HUDEP-2 (cell line): Measurements from ENCODE around the gene EP400.

Experiments used
- DNase-seq, 76 experiments: peaks; one replicate each; lab custom pipeline; 2025; ENCODE audit not compliant: unreplicated experiment in 76 of 76; lab: John Stamatoyannopoulos, UW

The EP400 gene

DNA sequence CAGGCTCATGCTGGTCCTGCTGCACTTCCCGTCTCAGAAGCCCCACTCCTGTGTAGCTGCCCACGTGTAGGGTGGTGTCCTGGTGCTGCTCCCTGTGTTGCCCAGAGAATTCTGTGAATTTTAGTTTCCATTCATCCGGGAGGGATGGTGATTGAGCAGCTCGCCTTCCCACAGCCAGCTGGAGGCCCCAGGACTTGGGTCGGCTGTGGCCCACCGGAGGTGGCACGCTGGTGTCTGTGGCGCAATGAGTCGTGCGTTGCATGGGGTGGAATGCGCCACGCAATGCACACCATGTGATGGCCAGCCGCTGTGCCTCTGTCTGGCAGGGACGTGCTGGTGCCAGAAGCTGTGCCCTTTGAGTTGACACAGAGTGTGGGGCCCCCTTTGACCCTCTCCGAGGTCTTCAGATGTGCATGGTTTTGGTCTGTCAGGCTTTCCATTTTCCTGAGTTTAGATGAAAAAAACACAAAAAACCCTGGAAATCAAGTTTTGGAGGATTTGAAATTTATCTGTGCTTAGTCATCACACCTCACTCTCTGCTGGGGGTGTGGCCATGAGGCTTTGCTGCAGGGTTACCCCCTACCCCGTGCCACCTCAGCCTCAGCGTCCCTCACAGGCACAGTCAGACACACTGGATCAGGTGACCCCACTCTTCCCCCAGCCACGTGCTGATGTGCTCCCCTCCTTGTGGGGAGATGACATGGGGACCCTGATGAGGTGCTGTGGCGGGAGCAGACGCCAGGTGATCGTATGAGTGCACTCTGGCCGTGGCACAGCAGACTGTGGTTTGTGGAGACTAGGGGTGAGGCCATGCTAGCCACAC, 64.6 kb downstream of the EP400 start:
- no peak for DNase-seq

DNA sequence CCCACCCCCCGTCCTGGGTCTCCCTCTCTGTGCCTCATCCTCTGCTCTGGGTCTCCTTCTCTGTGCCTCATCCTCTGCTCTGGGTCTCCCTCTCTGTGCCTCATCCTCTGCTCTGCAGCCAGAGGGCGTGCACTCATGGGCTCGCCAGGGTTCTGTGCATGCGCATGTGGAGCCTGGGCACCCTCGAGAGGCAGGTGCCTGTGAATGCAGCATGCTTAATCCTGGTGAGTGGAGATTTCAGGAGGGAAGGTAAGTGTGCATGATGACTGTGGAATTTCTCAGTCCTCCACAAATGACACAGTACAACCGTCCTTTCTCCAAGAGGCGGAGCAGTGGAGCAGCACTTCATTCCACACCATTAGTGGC, 65.2 kb downstream of the EP400 start:
- DNase-seq, result no peak

DNA sequence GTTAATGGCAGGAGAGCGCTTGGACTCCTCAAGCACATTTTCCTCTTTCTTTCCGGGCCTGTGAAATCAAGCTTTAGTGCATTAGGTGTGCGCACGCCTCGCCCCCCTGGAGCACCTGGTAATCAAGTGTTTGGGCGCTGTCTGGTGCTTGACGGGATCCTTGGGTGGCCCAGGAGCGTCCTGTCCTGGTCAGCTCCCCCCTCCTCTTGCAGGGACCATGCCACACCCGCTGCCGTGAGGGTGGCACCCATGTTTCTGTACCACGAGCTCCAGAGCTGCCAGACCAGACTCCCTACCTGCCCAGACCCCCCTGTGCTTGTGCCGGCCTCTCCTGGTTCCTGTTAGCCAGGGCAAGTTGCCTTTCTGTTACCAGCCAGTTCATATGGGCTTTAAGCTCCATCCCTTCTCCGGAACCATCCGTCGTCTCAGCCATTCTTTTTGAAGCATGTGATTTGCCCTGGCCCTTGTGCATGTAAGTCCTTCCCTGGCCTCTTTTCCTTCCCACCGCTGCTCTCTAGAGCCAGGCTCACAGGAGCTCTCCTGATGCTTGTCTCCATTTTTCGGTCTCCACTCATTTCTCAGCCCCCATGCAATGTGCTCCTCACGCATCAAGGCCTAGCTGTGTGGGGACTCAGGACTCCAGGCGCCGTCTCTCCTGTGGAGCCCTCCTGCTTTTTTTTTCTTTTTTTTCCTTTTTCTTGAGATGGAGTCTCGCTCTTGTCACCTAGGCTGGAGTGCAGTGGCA, 66.1 kb downstream of the EP400 start:
- no peak for DNase-seq

DNA sequence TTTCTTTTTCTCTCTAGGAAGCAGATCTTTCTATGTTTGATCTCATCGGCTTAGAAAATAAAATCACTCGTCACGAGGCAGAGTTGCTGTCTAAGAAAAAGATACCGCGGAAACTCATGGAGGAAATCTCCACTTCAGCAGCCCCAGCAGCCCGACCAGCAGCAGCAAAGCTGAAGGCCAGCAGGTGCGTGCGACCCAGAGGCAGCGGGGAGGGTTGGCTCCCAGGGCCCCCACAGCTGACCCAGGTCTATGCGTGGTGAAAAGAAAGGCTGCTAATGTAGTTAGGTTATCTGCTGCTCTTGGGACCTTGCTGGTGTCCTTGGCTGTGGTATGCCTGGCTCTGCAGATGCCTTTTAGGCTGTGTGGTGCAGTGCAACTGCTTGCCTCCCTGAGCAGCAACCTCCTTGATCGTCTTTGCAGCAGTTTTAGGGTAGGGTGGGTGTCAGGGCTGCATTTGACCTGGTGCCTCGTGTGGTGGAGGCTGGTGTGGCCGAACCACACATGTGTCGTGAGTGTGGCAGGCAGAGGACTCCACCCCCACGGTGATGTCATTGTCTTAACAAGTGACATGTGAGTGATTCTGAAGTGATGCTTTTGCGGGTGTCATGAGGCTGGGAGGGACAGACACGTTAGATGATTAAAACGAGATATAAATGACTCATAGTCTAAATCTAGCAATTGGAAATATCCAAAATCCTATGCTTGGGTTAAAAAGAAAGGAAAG, 68.6 kb downstream of the EP400 start:
- peak in 1 of 76 experiments; percentile 2 for DNase-seq

DNA sequence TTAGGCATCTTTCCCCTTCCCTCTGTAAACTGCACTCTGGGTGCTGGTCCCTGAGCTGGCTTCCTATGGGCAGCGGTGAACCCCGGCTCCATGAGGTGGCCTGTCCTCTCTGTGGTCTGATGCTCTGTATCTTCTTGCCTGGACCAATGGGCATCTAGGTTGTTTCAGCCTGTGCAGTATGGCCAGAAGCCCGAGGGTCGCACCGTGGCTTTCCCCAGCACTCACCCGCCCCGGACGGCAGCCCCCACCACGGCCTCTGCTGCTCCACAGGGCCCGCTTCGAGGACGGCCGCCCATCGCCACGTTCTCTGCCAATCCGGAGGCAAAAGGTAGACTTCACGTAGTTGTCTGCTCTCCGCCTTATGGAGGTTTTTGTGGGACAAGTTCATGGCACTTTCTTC, 70.1 kb downstream of the EP400 start:
- DNase-seq, result no peak

DNA sequence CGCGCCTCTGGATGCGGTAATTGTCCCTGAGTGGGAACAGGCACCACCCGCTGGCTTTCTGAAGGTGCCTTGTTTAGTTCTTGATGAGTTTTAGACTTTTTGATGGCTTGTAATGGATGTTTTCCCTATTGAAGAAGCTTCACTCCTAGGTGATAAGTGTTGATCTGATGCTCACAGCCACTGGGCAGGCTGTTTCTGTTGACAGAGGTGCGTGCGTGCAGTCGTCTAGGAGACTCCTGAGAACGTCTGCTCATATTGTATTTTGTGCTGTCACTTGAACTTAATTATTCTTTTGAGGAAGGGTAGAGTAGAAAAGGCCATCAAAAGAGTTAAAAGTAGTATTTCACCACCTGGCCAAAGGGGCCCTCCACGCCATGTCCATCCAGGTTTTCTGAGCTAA, 70.5 kb downstream of the EP400 start:
- no peak for DNase-seq

DNA sequence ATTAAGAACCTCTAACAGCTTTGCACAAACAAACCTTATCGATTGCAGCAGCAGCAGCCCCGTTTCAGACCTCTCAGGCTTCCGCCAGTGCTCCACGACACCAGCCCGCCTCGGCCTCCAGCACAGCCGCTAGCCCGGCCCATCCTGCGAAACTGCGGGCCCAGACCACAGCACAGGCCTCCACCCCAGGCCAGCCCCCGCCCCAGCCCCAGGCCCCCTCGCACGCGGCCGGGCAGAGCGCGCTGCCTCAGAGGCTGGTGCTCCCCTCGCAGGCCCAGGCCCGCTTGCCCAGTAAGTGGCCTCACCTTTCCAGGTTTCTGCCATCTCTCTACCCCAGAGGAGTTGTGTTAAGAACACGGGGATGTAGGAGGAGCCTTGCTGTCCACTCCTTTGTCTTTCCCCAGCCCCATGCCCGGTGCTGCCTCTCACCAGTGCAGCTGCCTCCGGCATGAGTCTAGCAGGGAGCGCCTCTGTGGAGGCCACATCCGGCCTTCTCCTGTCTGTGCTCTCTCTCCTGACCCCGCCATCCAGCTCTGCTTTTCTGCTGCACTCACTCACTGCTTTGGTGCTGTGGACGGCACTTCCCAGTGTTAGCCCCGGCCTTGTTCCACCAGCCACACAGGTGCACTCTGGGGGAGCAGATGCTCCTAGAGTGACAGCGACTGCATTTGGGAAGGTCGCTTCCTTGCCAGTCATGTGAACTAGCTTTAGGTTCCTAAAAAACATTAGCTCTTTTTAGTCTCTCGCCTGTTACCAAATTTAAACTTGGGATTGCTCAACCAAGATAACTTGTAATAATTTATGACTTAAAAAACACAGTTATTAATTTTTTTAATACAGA, 71.5 kb downstream of the EP400 start:
- DNase-seq, result no peak

DNA sequence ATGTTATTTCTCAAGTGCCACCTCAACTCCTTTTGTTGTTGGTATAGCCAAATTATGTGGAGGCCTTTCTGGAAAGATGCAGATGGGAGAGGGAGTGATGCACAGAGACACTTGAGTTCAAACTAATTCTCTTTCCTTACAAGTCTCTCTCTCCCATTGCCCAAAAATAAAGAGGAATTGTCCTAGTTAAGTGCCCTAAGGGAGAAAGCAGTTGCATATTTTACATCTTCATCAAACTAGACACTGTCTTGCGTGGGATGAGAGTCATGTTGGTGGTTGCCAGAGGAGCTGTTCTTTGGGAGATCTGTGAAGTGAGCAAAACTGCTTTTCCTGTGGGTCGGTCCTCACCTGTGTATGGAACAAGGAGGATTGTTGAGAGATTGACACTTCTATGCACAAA, 72.2 kb downstream of the EP400 start:
- no peak for DNase-seq

DNA sequence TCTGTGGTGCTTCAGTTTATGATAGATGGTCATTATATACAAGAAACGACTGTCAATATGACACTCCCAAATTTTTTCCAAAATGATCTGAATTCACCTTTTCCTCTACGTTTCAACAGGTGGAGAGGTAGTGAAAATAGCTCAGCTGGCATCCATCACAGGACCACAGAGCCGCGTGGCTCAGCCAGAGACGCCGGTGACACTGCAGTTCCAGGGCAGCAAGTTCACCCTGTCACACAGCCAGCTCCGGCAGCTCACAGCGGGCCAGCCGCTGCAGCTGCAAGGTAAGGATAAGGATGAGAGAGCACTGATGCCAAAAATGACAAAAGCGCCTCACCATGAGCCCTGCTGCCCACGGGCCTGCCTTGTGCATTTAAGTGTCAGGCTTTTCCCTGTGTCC, 73.9 kb downstream of the EP400 start:
- peak in 8 of 76 experiments; percentile 2 to 49 (median 12) for DNase-seq

DNA sequence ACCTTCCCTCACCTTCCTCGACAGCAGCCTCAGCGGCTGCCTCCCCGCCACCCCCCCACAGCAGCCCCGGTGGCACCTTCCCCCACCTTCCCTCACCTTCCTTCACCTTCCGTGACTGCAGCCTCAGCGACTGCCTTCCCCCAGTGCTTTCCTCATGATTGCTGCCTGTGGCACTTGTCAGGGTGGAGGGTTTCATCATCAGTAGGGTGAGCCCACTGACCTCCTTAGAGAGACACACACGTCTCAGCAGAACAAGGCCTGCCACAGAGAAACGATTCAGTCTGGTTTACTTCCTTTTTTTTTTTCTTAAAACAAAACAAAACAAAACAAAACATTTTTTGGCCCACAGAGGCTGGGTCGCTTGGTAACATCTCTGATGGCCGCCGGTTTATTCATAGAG, 75.0 kb downstream of the EP400 start:
- DNase-seq, result no peak

DNA sequence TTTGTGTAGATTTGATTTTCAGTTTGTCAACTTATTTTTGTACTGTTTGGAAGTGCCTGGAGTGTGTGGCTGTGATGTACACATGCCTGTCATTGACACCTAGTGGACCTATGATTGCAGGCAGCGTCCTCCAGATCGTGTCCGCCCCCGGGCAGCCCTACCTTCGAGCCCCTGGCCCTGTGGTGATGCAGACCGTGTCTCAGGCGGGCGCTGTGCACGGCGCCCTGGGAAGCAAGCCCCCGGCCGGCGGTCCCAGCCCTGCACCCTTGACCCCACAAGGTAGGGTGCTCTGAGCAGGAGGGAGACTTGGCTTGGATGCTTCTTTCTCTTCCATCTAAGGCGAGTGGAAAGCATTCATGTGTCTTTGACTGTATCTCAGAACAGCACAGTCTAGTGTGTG, 75.8 kb downstream of the EP400 start:
- no peak for DNase-seq

DNA sequence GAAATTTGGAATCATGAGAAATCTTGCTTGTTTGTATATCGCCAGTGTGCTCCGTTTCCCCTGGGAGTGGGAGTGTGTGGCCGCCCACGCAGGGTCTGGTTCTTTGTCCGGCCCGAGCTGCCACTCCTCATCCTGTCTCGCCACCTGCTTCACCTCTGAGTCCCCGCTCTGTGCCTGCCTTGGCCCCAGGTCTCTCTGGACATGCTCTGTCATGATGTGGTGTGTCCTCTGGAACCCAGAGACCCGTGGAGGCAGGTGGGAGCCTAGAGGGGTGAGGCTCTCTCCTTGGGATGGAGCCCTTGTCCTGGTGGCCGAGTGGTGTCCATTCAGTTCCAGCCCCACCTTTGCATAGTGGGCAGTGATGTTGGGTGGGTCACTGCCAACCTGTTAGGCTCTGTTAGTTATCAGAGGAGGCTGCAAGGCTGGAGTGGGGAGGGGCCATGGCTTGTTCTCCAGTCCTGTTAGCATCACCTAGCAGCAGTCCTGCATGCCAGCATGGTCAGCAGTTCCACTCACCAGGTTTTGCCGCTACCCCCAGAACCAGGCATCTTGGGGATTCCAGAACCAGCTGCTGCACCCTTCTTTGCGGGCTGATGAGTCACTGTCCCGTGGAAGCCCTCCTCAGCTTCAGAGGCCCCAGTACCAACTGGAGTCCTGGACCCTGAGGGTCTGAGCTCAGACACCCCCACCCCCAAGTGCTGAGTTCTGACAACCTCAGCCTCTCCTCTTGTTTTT, 76.5 kb downstream of the EP400 start:
- DNase-seq, result no peak

DNA sequence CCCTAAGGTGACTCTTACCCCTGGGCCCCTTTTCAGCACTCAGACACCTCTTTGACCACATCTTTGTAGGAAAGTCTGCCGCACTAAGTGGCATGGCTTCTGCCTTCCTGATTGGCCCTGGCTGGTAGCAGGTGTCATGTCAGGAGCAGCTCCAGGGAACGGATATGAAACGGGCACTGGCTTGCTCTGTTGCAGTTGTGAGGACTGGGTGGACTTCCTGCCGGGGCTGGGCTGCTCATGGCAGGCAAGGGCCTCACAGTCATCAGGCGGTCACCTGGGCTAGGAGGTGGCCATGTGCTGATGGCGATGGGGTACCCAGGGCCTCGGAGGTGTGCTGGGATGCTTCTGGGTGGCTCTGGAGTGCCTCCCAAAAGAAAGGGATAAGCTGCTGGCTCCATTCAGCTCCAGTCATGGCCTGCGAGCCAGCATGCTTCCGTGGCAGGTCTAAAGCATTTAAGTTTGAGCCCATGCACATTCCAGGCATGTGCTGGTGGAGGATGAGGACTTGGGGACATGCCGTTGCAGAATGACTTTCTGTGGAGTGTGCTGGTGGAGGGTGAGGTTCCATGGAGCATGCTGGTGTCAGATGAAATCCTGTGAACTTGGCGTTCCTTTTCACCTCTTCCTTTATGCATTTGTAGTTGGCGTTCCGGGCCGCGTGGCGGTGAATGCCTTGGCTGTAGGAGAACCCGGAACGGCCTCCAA, 77.2 kb downstream of the EP400 start:
- DNase-seq, result no peak

DNA sequence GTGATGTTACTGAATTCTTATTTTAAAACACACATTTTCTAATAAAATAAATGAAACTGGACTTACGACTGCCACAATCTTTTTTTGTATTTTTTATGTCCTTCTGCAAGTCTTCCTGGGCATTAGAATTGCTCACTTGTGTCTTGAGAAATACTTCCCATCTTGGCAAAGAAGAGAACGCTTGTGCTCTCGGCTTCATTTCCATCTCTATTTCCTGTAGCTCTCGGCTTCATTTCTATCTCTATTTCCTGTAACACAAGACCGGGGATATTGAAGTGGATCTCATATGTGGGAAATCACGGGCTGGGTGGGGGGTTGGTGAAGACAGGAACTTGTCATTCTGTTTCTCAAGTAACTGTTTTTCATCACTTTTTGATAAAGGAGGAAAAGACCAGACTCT, 77.9 kb downstream of the EP400 start:
- no peak for DNase-seq

DNA sequence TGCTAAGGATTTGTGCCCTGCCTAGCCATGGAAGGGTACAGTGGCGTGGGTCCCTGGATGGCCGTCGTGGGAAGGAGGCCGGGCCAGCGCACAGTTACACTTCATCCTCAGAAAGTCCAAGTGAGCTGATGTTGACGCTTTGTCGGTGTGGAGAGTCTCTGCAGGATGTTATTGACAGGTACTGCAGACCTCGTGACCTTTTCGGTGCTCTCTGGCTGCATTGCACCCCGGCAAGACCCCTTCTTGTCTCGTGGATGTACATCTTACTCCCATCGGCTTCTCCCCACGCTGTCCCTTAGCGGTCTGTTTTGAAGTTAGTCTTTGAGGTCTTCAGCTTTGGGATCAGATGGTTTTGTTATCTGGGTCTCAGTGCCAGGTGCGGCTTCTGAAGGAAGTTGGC, 78.4 kb downstream of the EP400 start:
- DNase-seq, result no peak

DNA sequence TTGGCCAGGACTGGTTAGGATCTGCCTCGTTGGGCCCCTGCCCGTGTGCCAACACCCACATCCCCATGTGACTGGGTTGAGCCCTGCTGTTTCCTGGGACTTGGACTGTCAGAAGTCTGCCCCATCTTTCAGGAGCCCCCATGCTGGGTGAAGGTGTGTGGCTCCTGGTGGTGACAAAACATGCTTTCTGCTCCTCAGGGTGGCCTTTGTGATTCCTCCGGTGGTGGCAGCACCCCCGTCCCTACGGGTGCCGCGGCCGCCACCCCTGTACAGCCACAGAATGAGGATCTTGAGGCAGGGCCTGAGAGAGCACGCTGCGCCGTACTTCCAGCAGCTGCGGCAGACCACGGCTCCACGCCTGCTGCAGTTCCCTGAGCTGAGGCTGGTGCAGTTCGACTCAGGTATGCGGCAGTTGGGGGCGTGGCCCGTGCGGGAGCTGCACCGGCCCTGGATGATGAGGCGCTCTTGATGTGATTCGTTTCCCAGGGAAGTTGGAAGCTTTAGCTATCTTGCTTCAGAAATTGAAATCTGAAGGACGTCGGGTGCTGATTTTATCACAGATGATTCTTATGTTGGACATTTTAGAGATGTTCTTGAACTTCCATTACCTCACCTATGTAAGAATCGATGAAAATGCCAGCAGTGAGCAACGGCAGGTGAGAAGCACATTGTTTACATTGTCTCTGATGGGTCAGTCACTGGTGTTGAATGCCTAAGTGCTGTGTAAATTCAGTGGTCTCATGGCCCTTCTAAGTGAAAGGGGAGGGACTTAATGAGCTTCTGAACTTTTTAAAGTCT, 80.0 kb downstream of the EP400 start:
- no peak for DNase-seq

DNA sequence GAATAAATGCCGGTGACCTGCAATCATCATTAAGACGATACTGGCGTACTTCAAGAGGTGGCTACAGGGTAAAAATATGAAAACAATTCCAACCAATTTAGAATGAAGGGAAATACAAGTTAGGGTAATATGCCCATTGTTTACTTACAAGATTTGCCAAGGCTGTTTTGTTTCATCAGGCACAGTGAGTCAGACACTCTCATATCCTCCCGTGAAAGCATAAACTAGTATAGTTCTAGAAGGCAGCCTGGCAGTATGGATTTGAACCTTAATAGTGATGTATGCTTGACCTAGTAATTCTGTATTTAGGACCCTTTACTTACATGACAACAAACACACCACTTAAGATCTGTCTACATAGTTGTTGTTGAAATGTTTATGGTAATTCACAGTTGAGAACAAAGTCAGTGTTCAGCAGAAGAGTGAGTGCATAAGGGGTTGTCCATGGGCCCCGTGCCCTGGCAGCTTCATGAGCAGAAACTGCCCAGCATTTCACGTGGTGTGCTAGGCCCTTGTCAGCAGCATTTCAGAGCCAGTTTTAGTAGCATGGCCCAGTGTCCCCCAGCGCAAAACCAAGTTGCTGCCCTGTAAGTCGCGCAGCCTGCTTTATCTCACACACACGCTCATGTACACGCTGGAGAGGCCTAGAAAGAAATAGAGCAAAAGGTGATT, 80.8 kb downstream of the EP400 start:
- DNase-seq, result no peak

DNA sequence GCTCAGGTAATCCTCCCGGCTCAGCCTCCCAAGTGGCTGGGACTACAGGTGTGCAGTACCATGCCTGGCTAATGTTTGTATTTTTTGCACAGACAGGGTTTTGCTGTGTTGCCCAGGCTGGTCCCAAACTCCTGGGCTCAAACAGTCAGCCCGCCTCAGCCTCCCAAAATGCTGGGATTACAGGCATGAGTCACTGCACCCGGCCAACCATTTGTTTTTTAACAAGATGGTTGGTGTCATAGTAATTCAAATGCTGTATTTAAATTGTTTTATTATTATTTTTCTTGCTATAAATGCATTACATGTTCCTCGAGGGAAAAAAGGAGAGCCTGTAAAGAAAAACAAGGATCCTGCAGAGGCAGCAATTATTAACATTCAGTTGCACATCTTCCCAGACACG, 83.9 kb downstream of the EP400 start:
- DNase-seq, result no peak
